ENCODE measurements around the gene CD53. TPM values are rescaled to one million over a fixed set of nuclear protein-coding genes. Genes with fewer than 3 reads are reported as not detected.

The CD53 gene
- total and polyA plus RNA-seq, 9 of the 15 experiments (the other 6 are each of a cell fraction or from before 2014, with no cell fraction given): 63.5 to 220 (median 131) TPM

GRCh38 chr1:110850145-110850544, 22.8 kb upstream of the CD53 start:
- Histone ChIP-seq H3K27ac (ENCODE audit: extremely low read depth, low read depth, low read length) (no peak overlapping the region), H3K36me3 (ENCODE audit: control insufficient read depth, insufficient read depth, low read length) (no peaks in the 10 kb centered on the region), H3K9me1 (ENCODE audit: control insufficient read depth, insufficient read depth, low read length) (no peaks in the 10 kb centered on the region), H3K27me3 (ENCODE audit: control insufficient read depth in 2 of 2, insufficient read depth in 2 of 2, low read length in 2 of 2) (peaks cover 0 to 11% of the 10 kb centered on the region in 2 experiments; a peak in 2 of 5 replicates), H3K9ac (ENCODE audit: insufficient read depth in 1 of 2, low read depth in 2 of 2, low read length in 2 of 2) (no peak overlapping the region), H4K20me1 (replicated peaks; ENCODE audit: control insufficient read depth, insufficient read depth, low read length) (no peaks in the 10 kb centered on the region), H3K79me2 (ENCODE audit: control insufficient read depth, insufficient read depth, low read length) (no peaks in the 10 kb centered on the region), H3K4me2 (ENCODE audit: insufficient read depth, low read length) (no peak overlapping the region), H2AFZ (ENCODE audit: low read depth, low read length) (no peak overlapping the region; the same call in 1 of the 2 replicates), H3K4me3 (no peak overlapping the region), H3K4me1 (replicated peaks in 1 of 2; ENCODE audit: control insufficient read depth in 2 of 2, insufficient read depth in 2 of 2, low read length in 2 of 2) (peaks cover 0 to 4% of the 10 kb centered on the region in 2 experiments; a peak in 1 of 5 replicates), H3K9me3 (replicated peaks; ENCODE audit: control insufficient read depth, insufficient read depth, low read depth, low read length) (no peaks in the 10 kb centered on the region)
- POLR2A ChIA-PET: interaction anchor here (1.3 kb wide), 1 partner anchor 114 kb away, joined by 3 read pairs; the partner anchor contains the start of gene LRIF1
- FAIRE-seq (no peak), DNase-seq (ENCODE audit: extremely low read depth in 1 of 4, low spot score in 3 of 4) (no peak), ATAC-seq (no peak)
- BruUV-seq (replicated peaks): no TSS peak
- CTCF ChIA-PET (ENCODE audit: low intra/inter-chr PET ratio): no interaction called here
- WGBS (ENCODE audit: insufficient coverage, low coverage, missing lambda C conversion rate): 13% methylated on average over 2 of the region's 2 CpGs
- TF ChIP-seq THRB (CRISPR knock-in tag; conservative IDR thresholded peaks at IDR 0.05): no peak
- TF ChIP-seq ELF1 (tag; IDR thresholded peaks at IDR 0.05): no peak
- TF ChIP-seq HMBOX1 (IDR thresholded peaks at IDR 0.05): peak; percentile 71; the same call in 1 of the 2 replicates
- intact Hi-C loops (cut with micrococcal nuclease) (no loop called here), in situ Hi-C loops (cut with MboI) (no loop called here)

Measured in K562 (cell line).